ENCODE results near the gene CEP83. TPM values are rescaled to one million over a fixed set of nuclear protein-coding genes. Genes with fewer than 3 reads are reported as not detected.
"Not testable (repeated sequence)": the region's sequence is repeated elsewhere in the genome, so short reads cannot be mapped to it uniquely, and the experiment has no call there.

CEP83 gene
- polyA plus RNA-seq, 5 donors: 26.7 to 47.3 (median 42.2) TPM

- DNase-seq: no peak
Measured at GRCh38 chr12:94434171-94434570, 25.5 kb downstream of the CEP83 start.

GRCh38 chr12:94433744-94434143 lies 25.9 kb downstream of the CEP83 start:
- no peak for DNase-seq

DNA sequence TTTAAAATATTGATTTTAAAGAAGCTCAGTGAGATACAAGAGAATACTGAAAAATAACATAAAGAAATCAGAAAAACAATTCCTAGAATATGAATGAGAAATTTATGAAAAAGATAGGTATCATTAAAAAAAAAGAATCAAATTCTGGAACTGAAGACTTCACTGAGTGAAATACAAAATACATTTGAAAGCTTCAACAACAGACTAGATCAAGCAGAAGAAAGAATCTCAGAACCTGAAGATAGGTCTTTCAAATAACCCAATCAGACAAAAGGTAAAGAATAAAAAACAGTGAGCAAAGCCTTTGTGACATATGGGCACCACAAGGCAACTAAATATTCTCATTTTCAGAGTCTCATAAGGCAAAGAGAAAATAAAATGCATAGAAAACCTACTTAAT lies 29.4 kb downstream of the CEP83 start:
- no peak for DNase-seq

DNA sequence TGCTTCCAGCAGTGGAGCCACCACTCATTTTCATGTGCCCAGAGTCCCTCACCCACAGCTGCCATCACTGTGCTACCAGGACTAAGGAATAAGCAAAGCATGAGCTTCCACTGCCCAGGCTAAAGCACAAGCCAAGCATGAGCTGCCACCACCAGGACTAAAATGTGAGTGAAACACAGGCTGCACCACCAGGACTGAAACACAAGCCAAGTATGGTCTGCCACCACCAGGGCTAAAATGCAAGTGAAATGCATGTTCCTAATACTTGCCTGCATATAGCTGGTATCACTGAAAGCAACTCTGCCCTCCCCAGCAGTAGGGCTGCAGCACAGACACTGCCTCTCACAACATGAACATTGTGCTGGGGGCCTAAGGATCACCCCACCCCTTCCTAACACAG lies 30.0 kb downstream of the CEP83 start:
- no peak for DNase-seq

- DNase-seq: no peak
Measured at GRCh38 chr12:94429191-94429590, 30.5 kb downstream of the CEP83 start.

DNA sequence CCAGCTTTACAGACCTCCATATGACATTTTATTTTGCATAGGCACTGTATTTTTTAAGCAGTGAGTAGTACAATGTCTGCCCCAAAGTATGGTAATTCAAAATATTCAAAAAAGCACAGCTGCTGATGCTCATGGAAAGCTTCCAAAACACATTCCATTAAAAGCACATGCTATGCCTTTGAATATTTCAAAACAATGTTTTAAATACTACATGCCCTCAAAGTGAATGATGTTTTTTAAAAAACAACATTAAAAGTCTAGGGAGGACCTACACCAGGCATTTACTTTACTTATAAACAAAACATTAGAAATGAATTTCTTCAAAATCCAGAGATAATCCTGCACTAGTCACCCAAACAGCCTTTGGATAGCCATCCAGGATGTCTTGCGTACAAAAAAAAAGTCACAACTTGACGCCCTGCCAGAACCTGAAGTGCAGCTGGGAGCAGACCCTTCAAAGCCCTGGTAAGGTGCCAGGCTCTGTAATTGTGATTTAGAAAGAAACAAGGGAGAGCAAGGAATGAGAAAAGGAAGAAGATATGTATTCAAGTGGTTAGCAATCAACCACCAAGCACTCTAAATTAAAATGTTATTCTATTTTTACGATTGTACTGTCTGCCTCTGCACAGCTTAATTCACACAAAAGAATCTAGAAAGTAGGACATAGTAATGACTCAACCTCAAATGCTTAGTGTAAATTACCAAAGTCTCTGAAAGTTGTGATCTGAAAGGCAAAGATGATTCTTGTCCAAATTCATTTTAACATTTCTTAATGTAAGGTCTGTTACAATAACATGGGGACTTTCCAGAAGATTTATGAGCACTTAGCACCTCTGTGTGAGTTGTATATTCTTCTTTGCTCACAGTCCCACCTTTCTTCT lies 31.9 kb downstream of the CEP83 start:
- DNase-seq: peak; percentile 74 to 76

GRCh38 chr12:94426049-94426448 lies 33.6 kb downstream of the CEP83 start:
- DNase-seq: no peak

DNA sequence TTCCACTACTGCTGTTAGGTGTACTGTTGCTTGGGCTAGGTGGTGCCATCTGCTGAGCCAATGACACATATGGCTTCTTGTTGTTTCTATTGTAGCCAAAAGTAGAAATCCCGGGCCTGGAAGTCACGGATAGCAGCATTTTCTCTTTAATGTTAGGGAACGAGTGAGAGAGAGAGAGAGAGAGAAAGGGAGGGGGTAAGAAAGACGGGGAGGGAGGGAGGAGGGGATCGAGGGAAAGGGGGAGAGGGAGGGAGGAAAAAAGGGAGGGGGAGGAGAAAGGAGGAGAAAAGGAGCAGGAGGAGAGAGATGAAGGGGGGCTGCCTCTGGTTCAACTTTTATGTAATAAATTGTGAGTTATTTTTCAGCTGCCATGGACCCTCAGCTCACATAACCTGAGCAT lies 34.8 kb downstream of the CEP83 start:
- DNase-seq: peak; percentile 15 to 32

DNA sequence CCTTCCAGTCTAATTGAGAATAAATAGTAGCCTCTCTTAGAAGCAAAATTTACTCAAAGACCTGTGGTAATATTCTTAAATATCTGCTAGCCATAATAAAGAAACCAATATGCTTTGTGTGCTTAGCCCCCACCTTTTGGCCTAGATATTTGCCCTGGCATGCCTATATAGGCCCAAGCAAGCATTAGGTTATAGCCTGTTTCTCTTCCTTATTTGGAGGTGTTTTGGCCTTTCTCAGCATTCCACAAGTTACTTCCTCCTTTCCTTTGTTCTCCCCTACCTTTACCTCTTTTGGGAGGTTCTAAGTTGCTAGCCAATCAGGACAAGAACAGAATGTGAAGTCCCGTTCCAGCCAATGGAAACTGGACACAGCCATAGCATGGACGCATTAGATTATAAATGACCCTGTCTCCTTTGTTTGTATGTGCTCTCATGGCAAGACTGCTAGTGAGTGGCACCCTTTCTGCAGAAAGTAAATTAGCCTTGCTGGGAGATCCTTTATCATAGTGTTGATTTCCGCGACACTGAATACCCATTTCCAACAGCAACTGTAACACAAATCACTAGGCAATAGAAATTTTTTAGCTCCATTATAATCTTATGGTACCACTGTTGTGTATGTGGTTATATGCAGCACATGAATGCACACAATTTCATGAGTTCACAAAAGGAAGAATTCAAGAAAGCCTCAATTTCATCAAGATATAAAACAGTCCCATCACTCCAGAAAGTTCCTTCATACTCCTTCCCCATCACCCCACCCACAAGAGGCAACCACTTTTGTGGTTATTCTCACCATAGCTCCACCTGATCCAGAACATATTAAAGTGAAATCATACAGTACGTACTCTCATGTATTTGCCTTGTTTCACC lies 37.6 kb downstream of the CEP83 start:
- DNase-seq: no peak

GRCh38 chr12:94418517-94418916 lies 41.1 kb downstream of the CEP83 start:
- no peak for DNase-seq

DNA sequence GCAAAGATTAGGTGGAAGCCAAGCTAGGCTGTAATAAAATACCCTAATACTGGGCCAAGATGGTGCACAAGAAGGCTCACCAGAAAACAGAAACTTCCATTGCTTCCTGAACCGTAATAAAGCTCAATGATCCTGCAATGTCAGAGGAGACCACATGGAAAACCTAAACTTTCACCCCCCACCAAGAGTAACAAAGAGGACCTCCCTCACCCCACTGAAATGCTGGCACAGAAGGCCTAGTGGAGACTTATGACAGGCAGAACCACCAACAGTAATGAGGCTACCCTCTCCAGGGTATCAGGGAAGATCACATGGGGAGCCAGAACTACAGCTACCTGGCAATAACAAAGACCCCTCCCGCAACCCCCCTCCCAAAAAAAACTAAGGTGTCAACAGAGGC lies 43.1 kb downstream of the CEP83 start:
- DNase-seq: no peak

GRCh38 chr12:94415066-94415465 lies 44.6 kb downstream of the CEP83 start:
- no peak for DNase-seq

DNA sequence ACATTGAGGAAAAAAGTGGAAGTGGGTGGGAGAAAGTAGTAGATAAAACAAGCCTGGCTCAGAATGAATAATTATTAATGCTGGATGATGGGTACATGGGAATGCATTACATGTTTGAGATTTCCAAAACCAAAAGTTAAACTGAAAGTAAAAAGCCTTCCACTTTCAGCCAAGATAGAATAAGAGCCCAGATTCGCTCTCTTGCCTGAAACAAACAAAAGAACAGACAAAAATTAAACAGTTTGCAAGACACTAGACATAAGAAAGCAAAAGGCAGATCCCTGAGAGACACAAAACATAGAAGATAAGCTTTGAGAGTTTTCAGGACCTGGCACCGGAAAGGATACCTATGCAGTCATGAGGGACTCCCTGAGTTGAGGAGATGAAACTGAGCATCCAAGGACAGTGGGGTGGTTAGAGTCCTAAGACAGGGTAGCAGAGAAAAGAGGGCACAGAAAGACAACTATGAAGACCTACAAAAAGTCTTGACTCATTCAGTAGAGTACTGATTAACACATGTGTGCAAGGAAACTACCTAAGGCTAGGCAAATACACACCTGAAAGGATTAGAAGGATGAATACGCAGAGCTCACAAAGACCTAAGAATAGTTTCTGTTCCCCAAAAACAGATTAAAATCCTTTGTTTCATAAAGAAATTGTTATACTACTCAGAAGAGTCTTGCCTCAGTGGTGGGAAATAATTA lies 54.1 kb downstream of the CEP83 start:
- DNase-seq: no peak

DNA sequence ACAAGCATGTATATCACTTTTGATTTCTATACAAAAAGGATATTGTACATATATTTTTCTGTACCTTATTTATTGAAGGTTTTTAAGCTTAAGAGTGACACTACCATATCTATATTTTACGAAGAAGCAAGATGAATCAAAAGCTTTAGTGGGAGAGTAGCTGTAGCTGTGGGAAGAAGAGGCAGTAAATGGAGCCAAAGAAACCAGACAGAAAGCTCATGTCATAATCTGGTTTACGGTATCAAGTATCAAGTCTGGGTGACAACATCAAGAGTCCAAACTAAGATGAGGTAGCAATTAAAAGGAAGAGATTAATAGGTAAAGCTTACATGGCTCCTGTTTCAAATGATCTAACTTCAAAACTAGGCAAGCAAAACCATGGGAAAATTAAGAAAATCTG lies 54.8 kb downstream of the CEP83 start:
- no peak for DNase-seq

DNA sequence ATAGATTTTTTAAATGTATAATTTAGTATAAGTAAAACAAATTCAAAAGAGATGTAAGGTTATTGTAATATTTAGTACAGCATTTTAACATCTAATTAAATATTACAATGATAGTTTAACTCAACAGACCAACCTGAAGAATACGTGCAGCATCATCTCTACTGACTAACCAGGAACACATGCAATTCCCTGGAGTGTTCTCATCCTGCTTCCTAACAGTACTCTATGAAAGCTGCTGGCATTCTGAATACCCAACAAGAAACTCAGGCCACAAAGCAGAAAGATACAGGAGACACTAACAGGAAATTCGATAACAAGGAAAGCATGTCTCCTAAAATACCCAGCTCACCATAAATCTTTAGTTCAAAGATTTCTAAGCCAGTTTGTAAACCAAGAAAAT lies 58.3 kb downstream of the CEP83 start:
- DNase-seq: no peak

DNA sequence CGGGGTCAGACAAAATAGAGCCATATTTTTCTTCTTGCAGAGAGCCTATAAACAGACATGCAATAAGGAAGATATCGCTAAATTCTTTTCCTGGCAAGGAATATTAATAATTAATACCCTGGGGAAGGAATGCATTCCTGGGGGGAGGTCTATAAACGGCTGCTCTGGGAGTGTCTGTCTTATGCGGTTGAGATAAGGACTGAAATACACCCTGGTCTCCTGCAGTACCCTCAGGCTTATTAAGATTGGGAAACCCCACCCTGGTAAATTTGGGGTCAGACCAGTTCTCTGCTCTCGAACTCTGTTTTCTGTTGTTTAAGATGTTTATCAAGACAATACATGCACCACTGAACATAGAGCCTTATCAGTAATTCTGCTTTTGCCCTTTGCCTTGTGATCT lies 61.0 kb downstream of the CEP83 start:
- DNase-seq: not testable (repeated sequence)

- no peak for DNase-seq
Measured at GRCh38 chr12:94397401-94397800, 62.3 kb downstream of the CEP83 start.

- DNase-seq: not testable (repeated sequence)
Measured at GRCh38 chr12:94396014-94396413, 63.7 kb downstream of the CEP83 start.

DNA sequence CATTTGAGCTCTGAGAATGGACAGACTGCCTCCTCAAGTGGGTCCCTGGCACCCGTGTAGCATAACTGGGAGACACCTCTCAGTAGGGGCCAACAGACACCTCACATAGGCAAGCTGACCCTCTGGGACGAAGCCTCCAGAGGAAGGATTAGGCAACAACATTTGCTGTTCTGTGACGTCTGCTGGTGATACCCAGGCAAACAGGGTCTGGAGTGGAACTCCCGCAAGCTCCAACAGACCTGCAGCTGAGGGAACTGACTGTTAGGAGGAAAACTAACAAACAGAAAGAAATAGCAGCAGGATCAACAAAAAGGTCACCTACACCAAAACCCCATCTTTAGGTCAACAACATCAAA lies 69.6 kb downstream of the CEP83 start:
- DNase-seq: no peak

GRCh38 chr12:94389482-94390129 lies 70.1 kb downstream of the CEP83 start:
- peak in 1 of 2 donors; percentile 1 for DNase-seq

- no peak for DNase-seq
Measured at GRCh38 chr12:94386422-94386821, 73.2 kb downstream of the CEP83 start.

DNA sequence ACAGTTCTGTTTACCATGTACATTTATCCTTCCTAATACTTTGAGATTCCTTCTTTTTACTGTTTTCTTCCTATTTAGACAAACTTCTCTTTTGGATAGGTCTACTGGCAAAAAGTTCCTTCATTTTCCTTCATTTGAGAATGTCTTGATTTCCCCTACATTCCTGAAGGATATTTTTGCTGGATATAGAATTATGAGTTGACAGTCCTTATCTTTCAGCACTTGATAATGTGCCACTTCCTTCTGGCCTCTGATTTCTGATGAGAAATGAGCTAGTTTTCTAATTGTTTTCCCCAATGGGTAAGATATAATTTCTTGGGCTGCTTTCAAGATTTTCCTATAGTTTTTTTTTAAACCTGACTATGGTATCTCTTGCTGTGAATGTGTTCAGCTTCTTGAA lies 75.6 kb downstream of the CEP83 start:
- no peak for DNase-seq
